IMR-90 (cell line): Measurements from ENCODE around the gene CYFIP1.

ENCODE experiments used
- CTCF ChIP-seq: conservative IDR thresholded peaks from 2 replicates; pipeline ENCODE4 v1.5.1; 2012; ENCODE audit warnings: mild to moderate bottlenecking, low read depth, low read length, improper control_type of control experiment
- FOS ChIP-seq: fragments of 150-350 bp; IDR thresholded peaks from 2 replicates; pipeline ENCODE4 v1.6.1; 2016; ENCODE audit warnings: low read depth, low read length
- MAZ ChIP-seq: IDR thresholded peaks from 2 replicates; pipeline ENCODE4 v1.6.1; 2012; ENCODE audit warnings: low read depth, mild to moderate bottlenecking, low read length, improper control_type of control experiment, moderate library complexity, borderline replicate concordance
- MXI1 ChIP-seq: IDR thresholded peaks from 2 replicates; pipeline ENCODE4 v1.6.1; 2012; ENCODE audit warnings: low read depth, mild to moderate bottlenecking, low read length, moderate library complexity, borderline replicate concordance
- POLR2A ChIP-seq: IDR thresholded peaks from 2 replicates; pipeline ENCODE4 v1.6.1; 2012; ENCODE audit warnings: mild to moderate bottlenecking, low read depth, low read length
- RAD21 ChIP-seq: IDR thresholded peaks from 2 replicates; pipeline ENCODE4 v1.6.1; 2012; ENCODE audit warnings: low read length, improper control_type of control experiment
- RFX5 ChIP-seq: IDR thresholded peaks from 2 replicates; pipeline ENCODE4 v1.8.0; 2012; ENCODE audit warnings: low read depth, mild to moderate bottlenecking, low read length, moderate library complexity
- TF ChIP-seq, protein P1 (sequence below): fragments of 150-350 bp; IDR thresholded peaks from 2 replicates; pipeline ENCODE4 v1.6.1; 2016; ENCODE audit warnings: low read depth, mild to moderate bottlenecking, low read length, moderate library complexity, borderline replicate concordance

- no peak for TF ChIP-seq CTCF
- no peak for TF ChIP-seq FOS
- no peak for TF ChIP-seq POLR2A
- no peak for TF ChIP-seq MAZ
- no peak for TF ChIP-seq MXI1
- no peak for TF ChIP-seq RAD21
- no peak for TF ChIP-seq RFX5
- TF ChIP-seq, protein P1, sequence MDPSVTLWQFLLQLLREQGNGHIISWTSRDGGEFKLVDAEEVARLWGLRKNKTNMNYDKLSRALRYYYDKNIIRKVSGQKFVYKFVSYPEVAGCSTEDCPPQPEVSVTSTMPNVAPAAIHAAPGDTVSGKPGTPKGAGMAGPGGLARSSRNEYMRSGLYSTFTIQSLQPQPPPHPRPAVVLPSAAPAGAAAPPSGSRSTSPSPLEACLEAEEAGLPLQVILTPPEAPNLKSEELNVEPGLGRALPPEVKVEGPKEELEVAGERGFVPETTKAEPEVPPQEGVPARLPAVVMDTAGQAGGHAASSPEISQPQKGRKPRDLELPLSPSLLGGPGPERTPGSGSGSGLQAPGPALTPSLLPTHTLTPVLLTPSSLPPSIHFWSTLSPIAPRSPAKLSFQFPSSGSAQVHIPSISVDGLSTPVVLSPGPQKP = no peak
Measured at GRCh38 chr15:22941179-22941578, 39.0 kb downstream of the CYFIP1 start.
